ENCODE data around the gene TMPRSS3.

TMPRSS3 gene

GRCh38 chr21:42349420-42350317, 46.2 kb downstream of the TMPRSS3 start:
- no peak for DNase-seq

DNA sequence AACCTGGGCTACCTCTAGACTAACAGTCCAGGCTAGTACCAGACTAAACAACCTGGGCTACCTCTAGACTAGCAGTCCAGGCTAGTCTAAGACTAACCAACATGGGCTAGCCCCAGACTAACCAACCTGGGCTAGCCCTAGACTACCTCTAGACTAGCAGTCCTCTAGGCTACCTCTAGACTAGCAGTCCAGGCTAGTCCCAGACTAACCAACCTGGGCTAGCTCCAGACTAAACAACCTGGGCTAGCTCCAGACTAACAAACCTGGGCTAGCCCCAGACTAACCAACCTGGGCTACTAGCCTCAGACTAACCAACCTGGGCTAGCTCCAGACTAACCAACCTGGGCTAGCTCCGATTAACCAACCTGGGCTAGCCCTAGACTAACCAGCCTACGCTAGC, 47.1 kb downstream of the TMPRSS3 start:
- DNase-seq: no peak

DNA sequence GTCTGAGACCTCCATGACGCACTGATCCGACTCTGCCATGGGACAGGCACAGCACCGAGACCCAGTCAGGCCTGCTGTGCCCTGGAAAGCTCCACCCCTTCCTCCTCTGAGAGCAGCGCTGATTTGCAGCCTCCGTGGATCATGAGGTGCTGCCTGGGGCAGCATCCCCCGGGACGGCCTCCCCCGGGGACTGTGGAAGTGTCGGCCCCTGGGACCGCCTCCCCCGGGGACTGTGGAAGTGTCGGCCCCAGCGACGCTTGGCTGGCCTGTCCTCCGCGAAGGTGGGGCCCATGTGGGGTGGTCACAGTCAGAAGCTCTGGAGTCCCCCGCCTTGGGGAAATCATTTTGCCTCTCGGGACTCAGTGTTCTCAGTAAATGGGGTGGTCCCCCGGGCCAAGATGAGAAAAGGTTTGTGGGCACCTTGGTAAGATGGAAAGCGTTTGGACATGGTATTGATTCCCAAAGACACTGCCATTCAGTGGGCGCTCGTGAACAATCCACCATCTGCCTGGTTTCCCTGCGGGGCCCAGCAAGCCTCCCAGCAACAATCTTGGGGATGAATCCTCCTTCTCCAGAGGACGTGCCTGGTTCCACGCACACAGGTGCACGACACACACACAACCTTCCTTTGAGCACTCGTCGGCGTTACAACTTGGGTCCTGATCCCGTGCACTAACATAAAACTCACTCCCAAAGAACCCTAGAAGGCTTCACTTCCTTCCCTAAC, 48.1 kb downstream of the TMPRSS3 start:
- no peak for DNase-seq

DNA sequence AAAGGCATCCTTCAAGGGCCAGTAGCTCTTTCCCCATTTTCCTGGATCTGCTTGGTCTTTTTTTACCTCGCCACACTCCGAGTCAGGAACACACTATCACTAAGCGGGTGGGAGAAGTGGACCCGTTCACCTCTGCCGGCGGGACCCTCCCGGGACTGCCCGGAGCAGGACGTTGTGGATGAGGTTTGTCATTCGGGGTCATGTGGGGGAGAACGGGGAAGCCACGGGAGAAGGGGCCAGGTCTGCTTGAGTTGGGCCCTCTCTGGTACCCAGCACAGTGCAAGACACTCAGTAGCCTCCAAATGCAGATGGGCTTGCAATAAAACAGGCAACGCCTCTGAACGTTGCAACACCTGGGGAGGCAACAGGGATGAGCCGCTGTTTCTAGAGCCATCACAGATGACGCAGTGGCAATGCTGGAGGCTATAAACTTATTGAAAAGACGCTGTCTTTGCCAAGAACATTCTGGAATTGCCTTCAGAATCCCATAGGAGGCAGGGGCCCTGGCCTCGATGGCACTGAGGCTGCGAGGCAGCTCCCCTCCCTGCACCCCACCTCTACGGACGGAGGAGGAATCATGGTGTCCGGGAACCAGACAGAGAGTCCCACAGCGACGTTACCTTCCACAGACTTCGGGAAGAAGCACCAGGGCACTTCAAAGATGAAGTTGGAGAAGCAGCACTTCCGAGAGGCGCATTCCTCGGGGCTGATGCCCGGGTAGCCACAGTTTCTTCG, 48.8 kb downstream of the TMPRSS3 start:
- DNase-seq: no peak

DNA sequence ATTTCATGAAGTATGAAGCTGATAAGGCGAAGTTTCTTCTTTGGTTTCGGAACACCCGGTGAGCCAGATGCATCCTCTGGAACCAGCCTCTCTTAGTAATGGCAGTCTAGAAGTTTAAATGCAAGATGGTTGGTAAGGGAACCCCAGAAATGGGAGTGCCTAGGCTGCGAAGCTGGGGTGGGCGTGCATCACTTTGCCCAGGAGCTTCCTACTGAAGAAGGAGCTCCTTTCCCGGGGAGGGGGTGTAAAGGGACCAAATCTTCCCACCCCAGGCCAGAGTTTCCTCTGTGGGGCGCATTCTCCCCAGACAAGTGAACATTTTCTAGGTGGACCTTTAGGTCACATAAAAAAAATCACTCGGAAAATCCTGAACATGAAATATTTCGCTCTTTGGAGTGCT, 49.4 kb downstream of the TMPRSS3 start:
- DNase-seq: no peak

DNA sequence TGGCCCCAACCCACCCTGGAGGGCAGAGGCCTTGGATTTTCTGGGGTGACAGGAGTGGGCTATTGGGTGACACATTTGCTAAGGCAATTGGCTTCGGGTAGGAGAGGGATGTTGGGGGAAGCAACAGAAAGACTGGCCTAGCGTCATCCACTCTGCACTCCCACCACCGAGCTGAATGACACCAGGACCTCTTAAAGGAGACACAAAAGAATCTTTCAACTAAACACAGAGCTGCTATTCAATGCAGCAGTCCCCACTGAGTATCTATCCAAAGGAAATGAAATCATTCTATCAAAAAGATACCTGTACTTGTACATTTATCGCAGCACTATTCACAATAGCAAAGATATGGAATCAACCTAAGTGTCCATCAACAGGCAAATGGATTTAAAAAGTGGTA, 51.2 kb downstream of the TMPRSS3 start:
- no peak for DNase-seq

GRCh38 chr21:42343963-42344510, 51.8 kb downstream of the TMPRSS3 start:
- no peak for DNase-seq

DNA sequence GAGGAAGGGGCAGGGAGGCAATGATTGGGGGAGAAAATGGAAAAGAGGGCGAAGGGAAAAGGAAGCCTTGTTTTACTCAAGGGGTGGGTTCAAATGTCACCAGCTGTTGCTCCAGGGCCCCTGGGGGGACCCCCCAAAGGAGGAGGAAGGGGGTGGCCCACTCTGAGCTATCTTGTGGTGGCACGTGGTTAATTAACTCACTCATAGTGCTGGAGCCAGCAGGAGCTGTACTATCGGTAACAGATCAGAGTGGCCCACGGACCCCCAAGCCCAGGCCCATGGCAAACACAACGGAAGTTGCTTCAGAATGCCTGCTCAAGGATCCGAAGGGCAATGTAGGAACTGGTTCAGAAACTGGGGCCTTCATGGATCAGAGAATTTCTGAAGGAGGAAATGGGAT, 52.3 kb downstream of the TMPRSS3 start:
- DNase-seq: no peak

- DNase-seq: no peak
These were observed 52.8 kb downstream of the TMPRSS3 start for GRCh38 chr21:42343101-42343500.

GRCh38 chr21:42341776-42342542, 53.9 kb downstream of the TMPRSS3 start:
- no peak for DNase-seq

- DNase-seq: no peak
These were observed 55.4 kb downstream of the TMPRSS3 start for GRCh38 chr21:42340187-42341050.

DNA sequence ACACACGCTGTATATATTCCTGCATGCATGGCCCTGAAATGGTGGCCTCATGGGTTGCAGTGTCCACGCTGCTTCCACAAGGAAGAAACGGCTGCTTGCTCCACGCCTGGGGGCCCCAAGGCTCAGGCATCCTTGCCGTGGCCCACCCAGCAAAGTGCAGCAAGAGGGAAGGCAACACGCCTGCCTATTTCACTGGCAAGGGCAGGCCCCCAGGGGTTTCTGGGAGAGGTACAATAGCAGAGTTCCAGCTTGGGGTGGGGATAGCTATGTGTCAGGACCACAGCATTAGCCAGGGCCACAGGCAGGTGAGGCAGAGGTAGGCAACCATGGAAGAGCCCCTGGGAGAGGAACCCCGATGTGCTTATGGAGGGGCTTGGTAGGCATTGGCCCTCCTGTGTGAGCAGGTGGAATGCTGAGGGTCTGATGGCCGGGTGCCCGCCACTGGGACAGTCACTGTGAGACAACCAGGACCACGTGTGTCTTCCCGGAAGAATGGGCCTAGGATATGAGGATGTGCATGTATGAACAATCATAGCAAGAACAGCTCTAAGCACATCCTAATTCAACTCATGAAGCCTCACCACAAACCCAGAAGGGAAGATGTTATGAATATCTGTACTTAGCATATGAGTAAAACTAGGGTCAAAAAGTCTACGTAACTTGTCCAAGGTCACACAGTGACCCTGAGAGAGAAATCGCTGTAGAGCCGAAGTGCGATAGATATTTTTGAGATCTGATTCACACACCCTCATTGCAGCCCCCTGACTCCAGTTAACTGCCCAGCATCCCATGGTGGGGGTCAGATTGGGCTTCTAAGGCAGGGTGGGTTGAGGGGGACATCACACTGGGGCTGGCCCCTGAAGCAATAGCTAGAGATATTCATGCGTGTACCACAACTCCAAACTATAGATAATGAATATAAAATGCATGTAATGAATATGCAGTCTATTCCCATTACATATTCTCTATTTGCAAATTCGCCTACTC, 56.8 kb downstream of the TMPRSS3 start:
- DNase-seq: no peak

DNA sequence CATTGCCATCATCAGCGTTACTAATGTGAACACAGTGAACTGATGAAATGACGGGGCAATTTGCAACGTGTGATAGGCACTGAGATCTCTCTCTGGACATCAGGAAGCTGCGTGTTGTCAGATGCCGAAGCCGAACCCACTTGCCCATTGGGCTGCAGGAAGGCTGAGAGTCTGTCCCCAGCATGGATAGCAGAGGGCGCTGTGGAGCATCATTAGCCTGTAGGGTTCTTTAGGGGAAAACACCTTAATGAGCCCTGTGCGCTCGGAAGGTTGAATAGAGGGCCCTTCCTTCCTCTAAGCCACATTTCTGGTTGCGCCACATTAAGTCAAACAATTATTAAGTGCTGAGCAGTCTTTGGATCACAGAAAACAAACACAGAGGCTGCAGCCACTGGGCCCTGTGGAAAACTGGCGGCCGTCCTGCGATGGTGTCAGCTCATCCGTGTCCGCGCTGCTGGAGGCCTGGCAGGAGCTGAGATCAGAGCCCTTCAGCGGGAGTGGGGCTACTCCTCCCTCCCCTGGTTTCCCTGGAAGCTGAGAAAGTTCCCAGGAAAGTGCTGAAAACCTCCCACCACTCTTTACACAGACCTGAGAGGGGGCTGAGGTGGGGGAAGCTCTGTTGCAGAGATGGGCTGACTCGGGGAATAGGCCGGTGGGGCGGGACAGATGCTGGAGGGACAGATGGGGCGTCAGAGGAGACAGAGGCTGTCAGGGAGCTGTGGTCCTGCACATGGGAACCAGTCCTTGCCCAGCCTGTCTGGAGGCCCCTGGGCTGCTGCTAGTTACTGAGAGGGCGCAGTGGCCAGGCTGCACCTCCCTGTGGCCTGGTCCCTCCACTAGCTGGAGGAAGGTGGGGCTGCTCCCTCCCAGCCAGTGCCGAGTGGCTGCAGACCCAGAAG, 57.8 kb downstream of the TMPRSS3 start:
- DNase-seq: no peak

DNA sequence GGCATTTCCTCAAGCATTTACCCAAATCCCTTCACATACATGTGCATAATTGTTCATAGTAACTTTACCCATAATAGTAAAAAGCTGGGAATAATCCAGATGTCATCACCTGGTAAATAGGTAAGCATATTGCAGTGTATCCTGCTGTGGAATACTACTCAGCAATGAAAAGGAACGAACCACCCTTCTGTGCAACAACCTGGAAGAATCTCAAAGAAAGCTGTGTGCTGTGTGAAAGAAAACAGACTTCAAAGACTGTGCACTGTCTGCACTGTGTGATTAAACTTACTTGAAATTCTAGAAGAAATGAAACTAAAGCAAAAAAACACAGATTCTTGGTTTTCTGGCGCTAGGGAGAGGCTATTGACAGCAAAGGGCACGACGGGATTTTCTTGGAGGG, 58.6 kb downstream of the TMPRSS3 start:
- DNase-seq: no peak

DNA sequence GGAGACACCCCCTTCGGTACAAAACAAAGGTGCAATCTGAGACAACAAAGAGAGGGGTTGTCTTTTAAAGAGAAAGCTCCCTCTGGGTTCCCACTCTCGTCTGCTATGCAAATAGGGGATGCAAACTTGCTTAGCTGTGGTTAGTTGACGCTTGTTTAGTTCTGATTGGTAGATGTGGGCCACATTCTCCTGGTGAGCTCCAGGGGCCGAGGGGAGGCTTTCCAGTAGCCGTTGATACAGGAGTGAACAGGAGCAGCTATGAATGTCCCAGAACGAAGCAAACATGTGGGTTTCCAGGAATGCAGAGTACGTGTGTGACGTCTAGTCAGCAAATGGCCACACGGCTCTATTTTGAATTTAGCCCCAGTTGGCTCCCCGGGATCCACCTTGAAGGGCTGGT, 59.8 kb downstream of the TMPRSS3 start:
- DNase-seq: no peak

GRCh38 chr21:42332557-42333317, 63.1 kb downstream of the TMPRSS3 start:
- DNase-seq: no peak

- DNase-seq: no peak
These were observed 64.2 kb downstream of the TMPRSS3 start for GRCh38 chr21:42331660-42332059.

Data from NCI-H226 (cell line).